ENCODE results near the gene UBALD2. TPM values are rescaled to one million over a fixed set of nuclear protein-coding genes. Genes with fewer than 3 reads are reported as not detected.

UBALD2 gene
- total RNA-seq, 1 donor from 2014 or later, result 18.4 TPM

- intact Hi-C loops (cut with DNase I), result no loop called here
- H3K4me1 ChIP-seq, result peaks cover 28% of the 10 kb centered on the region
- no peak overlapping the region for H3K27ac ChIP-seq
- H3K36me3 ChIP-seq, result no peaks in the 10 kb centered on the region
- TF ChIP-seq POLR2A (IDR thresholded peaks at IDR 0.05), result no peak
- TF ChIP-seq POLR2AphosphoS5 (IDR thresholded peaks at IDR 0.05; ENCODE audit: insufficient read depth in 1 of 2, low read depth in 1 of 2), result no peak
- TF ChIP-seq CTCF (IDR thresholded peaks at IDR 0.05), result no peak
- no peaks in the 10 kb centered on the region for H3K9me3 ChIP-seq
- no peak overlapping the region for H3K4me3 ChIP-seq
- H3K27me3 ChIP-seq, result no peaks in the 10 kb centered on the region
- DNase-seq (ENCODE audit: extremely low spot score in 2 of 2), result no peak
Measured at GRCh38 chr17:76260220-76260619, 4.9 kb upstream of the UBALD2 start.

- H3K4me3 ChIP-seq, result no peak overlapping the region
- H3K27ac ChIP-seq, result no peak overlapping the region
- no peak for TF ChIP-seq CTCF (IDR thresholded peaks at IDR 0.05)
- no peak for TF ChIP-seq POLR2AphosphoS5 (IDR thresholded peaks at IDR 0.05; ENCODE audit: insufficient read depth in 1 of 2, low read depth in 1 of 2)
- no peak for TF ChIP-seq POLR2A (IDR thresholded peaks at IDR 0.05)
- peaks cover 28% of the 10 kb centered on the region for H3K4me1 ChIP-seq
- H3K9me3 ChIP-seq, result no peaks in the 10 kb centered on the region
- H3K27me3 ChIP-seq, result no peaks in the 10 kb centered on the region
- H3K36me3 ChIP-seq, result no peaks in the 10 kb centered on the region
- no peak for DNase-seq (ENCODE audit: extremely low spot score in 2 of 2)
- intact Hi-C loops (cut with DNase I), result no loop called here
Measured at GRCh38 chr17:76260669-76261068, 4.5 kb upstream of the UBALD2 start.

GRCh38 chr17:76261421-76262215 lies 3.5 kb upstream of the UBALD2 start:
- no peak for DNase-seq (ENCODE audit: extremely low spot score in 2 of 2)
- H3K9me3 ChIP-seq, result no peaks in the 10 kb centered on the region
- H3K27ac ChIP-seq, result no peak overlapping the region
- intact Hi-C loops (cut with DNase I), result no loop called here
- peaks cover 31% of the 10 kb centered on the region for H3K4me1 ChIP-seq
- H3K36me3 ChIP-seq, result no peaks in the 10 kb centered on the region
- no peaks in the 10 kb centered on the region for H3K27me3 ChIP-seq
- TF ChIP-seq CTCF (IDR thresholded peaks at IDR 0.05) (no peak), POLR2AphosphoS5 (IDR thresholded peaks at IDR 0.05; ENCODE audit: insufficient read depth in 1 of 2, low read depth in 1 of 2) (peak in 1 of 2 donors; percentile 13), POLR2A (IDR thresholded peaks at IDR 0.05) (no peak)
- H3K4me3 ChIP-seq, result no peak overlapping the region

GRCh38 chr17:76262732-76263344 lies 2.3 kb upstream of the UBALD2 start:
- no peak for DNase-seq (ENCODE audit: extremely low spot score in 2 of 2)
- no peak overlapping the region for H3K4me3 ChIP-seq
- peaks cover 44% of the 10 kb centered on the region for H3K4me1 ChIP-seq
- H3K36me3 ChIP-seq, result no peaks in the 10 kb centered on the region
- H3K27ac ChIP-seq, result peak overlapping the region; percentile 67
- TF ChIP-seq CTCF (IDR thresholded peaks at IDR 0.05) (no peak), POLR2AphosphoS5 (IDR thresholded peaks at IDR 0.05; ENCODE audit: insufficient read depth in 1 of 2, low read depth in 1 of 2) (peak in 1 of 2 donors; percentile 31)
- intact Hi-C loops (cut with DNase I), result no loop called here
- H3K27me3 ChIP-seq, result no peaks in the 10 kb centered on the region
- H3K9me3 ChIP-seq, result no peaks in the 10 kb centered on the region

- intact Hi-C loops (cut with DNase I), result no loop called here
- Histone ChIP-seq H3K4me3 (no peak overlapping the region), H3K9me3 (no peaks in the 10 kb centered on the region), H3K36me3 (no peaks in the 10 kb centered on the region), H3K27ac (peak overlapping the region; percentile 67), H3K27me3 (no peaks in the 10 kb centered on the region), H3K4me1 (peaks cover 54% of the 10 kb centered on the region)
- no peak for DNase-seq (ENCODE audit: extremely low spot score in 2 of 2)
- no peak for TF ChIP-seq CTCF (IDR thresholded peaks at IDR 0.05)
- TF ChIP-seq POLR2AphosphoS5 (IDR thresholded peaks at IDR 0.05; ENCODE audit: insufficient read depth in 1 of 2, low read depth in 1 of 2), result no peak
- TF ChIP-seq POLR2A (IDR thresholded peaks at IDR 0.05), result no peak
Measured at GRCh38 chr17:76263896-76264295, 1.3 kb upstream of the UBALD2 start.

Data from vagina (tissue), 2 donors.